ENCODE results near the gene TNPO3.
"Not testable (repeated sequence)": the region's sequence is repeated elsewhere in the genome, so short reads cannot be mapped to it uniquely, and the experiment has no call there.

- not testable (repeated sequence) for TF ChIP-seq POLR2A, CTCF (IDR thresholded peaks at IDR 0.05)
Observed at GRCh38 chr7:128994560-128994959, 60.4 kb downstream of the TNPO3 start.
